ELF-1 (cell line): Measurements from ENCODE around the gene KCTD19.

Source experiments
- DNase-seq: peaks from one replicate; pipeline ENCODE4 v3.0.0-alpha.2; 2016; ENCODE audit warnings: low read depth, low spot score

Gene KCTD19

GRCh38 chr16:67244387-67245185 lies 82.0 kb downstream of the KCTD19 start:
- DNase-seq = peak; percentile 51

GRCh38 chr16:67243481-67243880 lies 83.1 kb downstream of the KCTD19 start:
- DNase-seq = no peak

DNA sequence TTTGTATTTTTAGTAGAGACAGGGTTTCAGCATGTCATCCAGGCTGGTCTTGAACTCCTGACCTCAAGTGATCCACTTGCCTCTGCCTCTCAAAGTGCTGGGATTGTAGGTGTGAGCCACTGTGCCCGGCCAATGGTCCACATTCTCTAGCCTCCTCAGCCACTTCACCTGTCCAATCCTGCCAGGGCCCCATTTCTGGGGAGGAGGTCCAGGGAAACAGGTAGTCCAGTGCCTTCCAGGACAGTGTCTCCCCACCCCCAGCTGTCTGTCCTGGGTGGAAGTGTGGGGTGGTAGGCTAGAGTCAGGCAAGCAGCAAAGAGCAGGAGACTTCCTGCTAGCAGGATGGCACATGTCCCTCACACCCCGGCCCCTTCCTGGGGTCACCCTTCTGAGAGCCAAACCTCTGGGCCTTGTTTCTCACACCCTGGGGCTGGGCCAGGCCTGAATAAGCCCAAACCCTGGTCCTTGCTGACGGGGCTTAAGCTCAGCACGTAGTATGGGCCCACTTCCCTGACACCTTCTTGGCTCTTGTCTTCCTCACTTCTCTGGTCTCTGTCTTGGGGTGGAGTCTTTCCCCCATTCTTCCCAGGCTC lies 84.3 kb downstream of the KCTD19 start:
- DNase-seq = no peak

- peak; percentile 77 for DNase-seq
Observed at GRCh38 chr16:67241008-67241900, 85.3 kb downstream of the KCTD19 start.

- DNase-seq = no peak
Observed at GRCh38 chr16:67240506-67240905, 86.0 kb downstream of the KCTD19 start.
